Stimulated activated CD8-positive, alpha-beta memory T cell treated with anti-CD3 and anti-CD28 coated beads, Interleukin-12 subunit alpha, Interleukin-12 subunit beta, amount 100 ng/mL, for 24 hours (primary cell): ENCODE measurements around the gene FAP.

Source experiments
- DNase-seq: peaks from one replicate; pipeline ENCODE4 v3.0.0-alpha.2; 2020; ENCODE audit errors: extremely low read depth

FAP gene

GRCh38 chr2:162243294-162243693, at the start of gene FAP:
Gene FAP, minus strand, starts transcription at chr2:162243445. Its CDS starts 118 bp downstream, at chr2:162243327.
- DNase-seq: no peak

GRCh38 chr2:162291748-162292147, 48.5 kb upstream of the FAP start:
- no peak for DNase-seq

GRCh38 chr2:162282765-162283425, 39.6 kb upstream of the FAP start:
- no peak for DNase-seq

GRCh38 chr2:162280654-162281053, 37.4 kb upstream of the FAP start:
- no peak for DNase-seq

- DNase-seq: no peak
These were observed 34.1 kb upstream of the FAP start for GRCh38 chr2:162277381-162277780.

- no peak for DNase-seq
These were observed 24.8 kb upstream of the FAP start for GRCh38 chr2:162267996-162268395.

GRCh38 chr2:162267496-162267895, 24.3 kb upstream of the FAP start:
- DNase-seq: no peak

- no peak for DNase-seq
These were observed 23.2 kb upstream of the FAP start for GRCh38 chr2:162266460-162266760.

- DNase-seq: no peak
These were observed 22.6 kb upstream of the FAP start for GRCh38 chr2:162265666-162266459.

- no peak for DNase-seq
These were observed 18.0 kb upstream of the FAP start for GRCh38 chr2:162261032-162261945.

- DNase-seq: no peak
These were observed 15.4 kb upstream of the FAP start for GRCh38 chr2:162258686-162259085.

GRCh38 chr2:162258169-162258568, 14.9 kb upstream of the FAP start:
- DNase-seq: no peak

GRCh38 chr2:162257425-162257824, 14.2 kb upstream of the FAP start:
- no peak for DNase-seq

- no peak for DNase-seq
These were observed 13.3 kb upstream of the FAP start for GRCh38 chr2:162256591-162256991.

- DNase-seq: no peak
These were observed 11.1 kb upstream of the FAP start for GRCh38 chr2:162254236-162254871.

- DNase-seq: no peak
These were observed 10.2 kb upstream of the FAP start for GRCh38 chr2:162253435-162253834.

- DNase-seq: no peak
These were observed 8.9 kb upstream of the FAP start for GRCh38 chr2:162252153-162252552.

GRCh38 chr2:162245781-162246180, 2.5 kb upstream of the FAP start:
- no peak for DNase-seq

GRCh38 chr2:162245061-162245460, 1.8 kb upstream of the FAP start:
- no peak for DNase-seq

GRCh38 chr2:162244541-162245031, 1.3 kb upstream of the FAP start:
- DNase-seq: no peak

- DNase-seq: no peak
These were observed 470 bp upstream of the FAP start for GRCh38 chr2:162243715-162244114.
